HG02571 (cell line): Measurements from ENCODE around the gene TWIST2.

Experiments used
- ATAC-seq: cut with Tn5 transposase; IDR thresholded peaks from one replicate; pipeline ENCODE4 v1.9.1; 2021; ENCODE audit warnings: mild to moderate bottlenecking, moderate library complexity; ENCODE audit not compliant: unreplicated experiment

TWIST2 gene

DNA sequence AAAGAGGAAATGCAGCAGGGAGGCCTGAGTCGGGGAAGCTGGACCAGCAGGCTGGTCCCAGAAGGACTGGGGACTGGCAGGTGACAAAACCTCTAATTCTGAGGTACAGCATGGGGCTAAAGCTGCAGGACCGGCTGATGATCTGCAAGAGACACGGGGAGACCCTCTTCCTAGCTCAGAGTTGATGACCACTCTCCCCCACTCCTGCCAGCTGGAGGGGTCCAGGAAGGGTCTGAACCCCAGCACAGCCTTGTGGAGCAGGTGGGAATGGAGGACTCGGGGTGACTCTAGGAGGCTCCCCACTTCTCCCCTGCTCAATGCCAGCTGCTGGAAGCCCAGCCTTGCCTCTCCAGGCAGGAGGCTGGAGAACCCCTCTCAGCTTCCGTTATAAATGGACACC is 67.7 kb downstream of the TWIST2 start:
- no peak for ATAC-seq

DNA sequence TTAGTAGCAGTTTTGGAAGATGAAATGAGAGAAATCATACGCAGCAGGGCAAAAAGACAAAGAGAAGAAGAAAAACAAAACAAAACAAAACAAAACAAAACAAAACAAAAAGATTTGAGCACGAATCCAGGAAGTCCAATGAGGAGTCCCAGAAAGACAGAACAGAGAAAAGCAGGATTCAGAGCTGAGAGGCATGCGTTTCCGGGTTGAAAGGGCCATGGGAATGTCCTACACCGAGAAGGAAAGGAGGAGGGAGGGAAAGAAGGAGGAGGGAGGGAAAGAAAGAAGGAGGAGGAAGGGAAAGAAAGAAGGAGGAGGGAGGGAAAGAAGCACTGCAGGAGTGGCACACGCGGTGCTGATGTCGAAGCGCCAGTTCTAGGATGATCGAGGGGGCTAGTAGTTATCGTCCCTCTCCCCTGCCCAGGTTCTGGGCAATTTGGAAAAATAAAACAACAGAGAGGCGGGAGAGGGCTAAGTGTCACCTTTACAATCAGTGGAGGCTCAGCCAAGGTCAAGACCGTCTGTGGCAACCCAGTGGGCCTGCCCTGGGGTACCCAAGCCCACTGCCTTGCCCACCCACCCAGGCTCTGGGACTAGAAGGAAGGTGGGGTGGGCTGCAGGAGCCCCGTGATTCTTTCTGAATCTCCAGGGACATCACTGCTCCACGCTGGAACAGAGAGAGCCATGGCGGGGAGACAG is 68.4 kb downstream of the TWIST2 start:
- no peak for ATAC-seq

GRCh38 chr2:238916875-238917590 is 69.1 kb downstream of the TWIST2 start:
- ATAC-seq = no peak

DNA sequence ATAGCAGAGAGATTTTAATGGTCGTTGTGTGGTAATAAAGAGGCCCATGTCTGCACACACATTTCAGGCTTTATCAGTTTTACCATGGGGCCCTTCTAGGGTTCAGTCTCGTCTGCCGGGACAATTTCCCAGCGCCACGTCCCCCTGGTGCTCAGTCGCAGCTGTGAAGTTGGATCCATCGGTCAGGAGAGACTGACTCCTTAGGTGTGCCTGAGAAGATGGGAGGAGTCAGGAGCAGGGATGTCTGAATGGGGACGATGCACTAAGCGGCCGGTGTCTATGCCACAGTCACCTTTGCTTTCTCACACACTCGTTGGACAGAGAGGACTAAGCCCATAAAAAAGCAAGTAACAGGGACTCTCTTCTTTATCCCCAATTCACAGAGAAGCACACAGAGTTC is 71.4 kb downstream of the TWIST2 start:
- no peak for ATAC-seq

- ATAC-seq = no peak
These were observed 72.2 kb downstream of the TWIST2 start for GRCh38 chr2:238920053-238920452.

- no peak for ATAC-seq
These were observed 72.7 kb downstream of the TWIST2 start for GRCh38 chr2:238920601-238921001.

DNA sequence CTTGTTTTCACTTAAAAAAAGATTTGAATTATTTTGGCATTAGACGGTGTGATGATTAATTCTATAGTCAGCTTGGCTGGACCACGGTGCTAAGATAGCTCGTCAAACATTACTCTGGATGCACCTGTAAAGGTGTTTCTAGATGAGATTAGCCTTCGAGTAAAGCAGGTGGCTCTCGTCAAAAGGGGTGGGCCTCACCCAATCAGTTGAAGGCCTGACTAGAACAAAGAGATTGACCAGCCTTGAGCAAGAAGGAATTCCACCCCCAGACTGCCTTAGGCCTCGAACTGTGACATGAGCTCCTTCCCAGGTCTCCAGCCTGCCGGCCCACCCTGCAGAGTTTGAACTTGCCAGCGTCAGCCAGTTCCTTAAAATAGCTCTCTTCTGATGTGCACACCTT is 73.4 kb downstream of the TWIST2 start:
- ATAC-seq = no peak

GRCh38 chr2:238921681-238922319 is 73.9 kb downstream of the TWIST2 start:
- ATAC-seq = no peak

DNA sequence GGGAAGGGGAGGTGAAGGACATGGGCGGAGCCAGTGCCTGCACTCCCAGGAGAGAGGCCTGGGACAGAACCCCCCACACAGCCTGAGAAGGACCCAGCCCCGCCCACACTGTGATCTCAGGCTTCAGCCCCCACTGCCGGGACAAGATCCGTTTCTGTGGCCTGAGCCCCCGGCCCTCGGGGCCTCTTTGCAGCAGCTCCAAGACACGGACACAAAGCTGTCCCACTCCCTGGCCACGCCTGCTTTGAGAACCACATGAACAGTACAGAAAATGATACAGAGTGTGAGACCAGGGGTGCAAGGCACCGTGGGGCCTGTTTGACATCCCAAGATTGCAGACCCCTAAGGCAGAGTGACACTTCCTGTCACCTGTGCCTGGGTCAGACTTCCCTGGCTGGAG is 74.5 kb downstream of the TWIST2 start:
- ATAC-seq = no peak

DNA sequence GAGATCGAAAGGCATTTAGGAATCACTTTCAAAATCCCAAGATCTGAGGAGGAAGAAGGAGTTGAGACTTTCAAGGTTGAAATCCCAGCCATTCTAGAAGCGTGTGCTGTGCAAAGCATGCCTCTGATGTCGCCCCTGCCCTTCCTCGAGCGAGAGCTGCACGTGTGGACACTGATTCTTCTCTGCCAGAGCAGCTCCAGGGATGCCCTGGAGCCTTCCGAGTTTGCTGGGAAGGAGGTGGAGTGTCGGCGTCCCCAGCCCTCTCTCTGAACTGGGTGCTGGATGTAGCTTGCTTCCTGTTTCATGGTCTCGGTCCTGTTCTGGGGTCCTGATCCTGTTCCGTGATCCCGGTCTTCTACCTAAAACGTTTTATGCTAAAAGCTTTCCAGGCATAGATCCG is 76.1 kb downstream of the TWIST2 start:
- ATAC-seq = no peak

- no peak for ATAC-seq
These were observed 76.9 kb downstream of the TWIST2 start for GRCh38 chr2:238924796-238925195.

DNA sequence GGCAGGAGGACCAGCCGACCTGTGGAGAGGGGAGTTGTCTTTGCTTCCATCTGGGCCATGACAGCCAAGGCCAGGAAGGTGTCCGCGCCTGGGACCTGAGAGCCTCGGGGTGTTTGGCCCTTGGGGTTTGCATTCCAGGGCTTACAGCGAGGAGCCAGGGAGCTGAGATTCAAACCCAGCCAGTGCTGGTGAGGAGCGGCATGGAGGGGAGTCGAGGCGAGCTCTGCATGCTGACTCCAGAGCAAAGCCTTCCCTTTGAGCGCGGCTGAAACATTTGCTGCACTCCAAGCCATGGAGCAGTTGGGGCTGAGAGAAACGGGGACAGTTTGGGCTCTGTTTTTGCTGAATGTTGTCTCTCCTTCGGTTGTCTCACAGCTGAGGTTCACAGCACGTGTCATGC is 77.4 kb downstream of the TWIST2 start:
- no peak for ATAC-seq

- ATAC-seq = no peak
These were observed 78.1 kb downstream of the TWIST2 start for GRCh38 chr2:238925816-238926521.

DNA sequence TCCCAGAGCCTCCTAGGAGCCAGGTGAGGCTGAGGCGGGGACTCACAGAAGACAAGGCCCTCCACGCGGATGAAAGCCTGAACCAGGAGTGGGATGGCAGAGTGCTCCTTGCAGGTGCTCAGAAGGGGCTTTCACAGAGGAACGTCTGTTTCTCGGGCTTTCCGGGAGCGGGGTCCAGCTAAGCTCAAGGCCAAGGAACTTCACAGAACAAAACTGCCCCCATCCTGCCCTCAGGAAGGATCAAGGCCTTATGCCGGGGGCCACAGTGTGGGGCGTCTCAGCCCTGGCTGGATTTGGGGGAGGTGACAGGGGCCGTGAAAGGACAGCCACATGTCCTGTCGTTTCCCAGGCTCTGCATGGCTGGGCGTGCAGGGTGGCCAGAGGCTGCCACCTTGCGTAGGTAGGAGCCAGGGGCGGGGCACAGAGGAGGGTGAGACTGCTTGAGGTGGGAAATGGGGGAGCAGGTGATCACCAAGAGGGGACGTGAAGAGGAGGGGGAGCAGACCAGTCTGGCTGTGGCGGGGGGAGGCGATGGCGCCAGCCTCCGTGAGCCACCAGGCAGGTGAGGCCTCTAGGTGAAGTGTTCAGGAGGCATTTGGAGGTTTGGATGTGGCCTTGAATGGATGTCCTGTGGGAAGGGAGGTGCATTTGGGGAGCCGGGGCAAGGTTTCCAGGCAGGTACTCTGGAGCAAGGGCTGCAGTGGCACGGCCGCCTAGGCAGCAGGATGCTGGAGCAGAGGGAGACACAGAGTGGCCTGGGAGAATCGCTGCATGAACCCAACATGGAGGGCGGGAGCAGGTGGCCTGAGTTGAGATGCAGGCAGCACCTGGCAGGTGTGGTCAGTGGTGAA is 79.1 kb downstream of the TWIST2 start:
- ATAC-seq = no peak

GRCh38 chr2:238927746-238928519 is 80.0 kb downstream of the TWIST2 start:
- no peak for ATAC-seq

- no peak for ATAC-seq
These were observed 80.8 kb downstream of the TWIST2 start for GRCh38 chr2:238928520-238929241.

DNA sequence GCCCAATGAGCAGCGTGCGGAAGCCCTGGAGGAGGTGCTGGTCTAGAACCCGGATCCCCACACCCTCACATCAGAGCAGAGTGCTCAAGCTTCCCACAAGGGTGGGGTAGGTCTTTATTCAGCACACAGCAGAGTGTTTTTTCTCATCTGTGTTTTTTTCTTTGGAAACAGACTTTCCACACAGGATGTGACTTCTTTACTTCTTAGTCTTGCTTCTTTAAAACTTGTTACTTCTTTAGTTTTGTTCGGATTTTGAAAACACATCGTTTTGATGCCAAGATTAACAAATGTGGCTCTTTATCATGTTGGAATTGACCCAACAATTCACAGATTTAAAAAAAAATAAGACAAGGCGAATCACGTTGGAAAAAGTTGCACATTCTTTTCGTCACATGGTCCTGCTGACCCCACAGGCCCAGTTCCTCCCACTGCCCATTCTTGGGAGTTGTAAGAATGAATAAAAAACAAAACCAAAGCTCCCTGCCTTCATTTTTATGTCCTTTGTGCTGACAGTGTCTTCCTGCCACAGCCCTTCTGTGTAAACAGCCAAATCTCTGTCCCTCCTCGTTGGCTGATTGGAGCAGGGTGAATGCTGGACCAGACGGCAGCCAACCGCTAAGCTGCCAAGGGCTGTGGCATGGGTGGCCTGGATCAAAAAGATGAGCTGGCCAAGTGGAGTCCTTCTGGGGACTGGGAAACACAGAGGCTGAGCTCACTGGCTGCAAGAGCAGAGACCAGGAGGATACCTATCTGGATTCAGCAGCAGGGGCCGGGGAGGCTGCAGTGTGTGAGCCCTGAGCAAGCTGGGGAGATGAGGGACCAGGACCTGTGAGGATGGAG is 81.6 kb downstream of the TWIST2 start:
- ATAC-seq = no peak

DNA sequence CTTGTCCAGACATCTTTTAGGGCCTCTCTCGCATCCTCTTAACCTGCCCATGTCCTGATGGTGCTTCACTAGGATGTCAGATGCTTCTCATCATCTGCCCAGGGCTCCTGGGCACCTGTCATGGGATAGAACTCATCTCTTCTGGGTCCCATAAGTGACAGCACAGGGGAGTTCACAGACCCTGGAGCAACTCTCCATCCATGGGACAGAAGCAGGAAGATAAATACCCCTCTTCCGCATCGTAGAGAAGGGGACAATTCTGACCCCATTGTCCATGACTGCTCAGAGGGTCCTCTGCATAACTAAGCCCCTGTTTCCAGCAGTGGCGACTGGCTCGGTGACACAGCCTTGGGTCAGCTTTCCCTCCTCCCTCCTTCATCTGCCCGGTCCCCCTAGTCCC is 82.3 kb downstream of the TWIST2 start:
- ATAC-seq = no peak
